NOMO-1 (cell line): ENCODE data around the gene PGBD5.

Source experiments
- DNase-seq, 2 experiments: peaks; one replicate each; lab custom pipeline; 2025; ENCODE audit not compliant: unreplicated experiment in 2 of 2; lab: John Stamatoyannopoulos, UW

Gene PGBD5

GRCh38 chr1:230379928-230380327, 46.2 kb downstream of the PGBD5 start:
- DNase-seq = no peak

- no peak for DNase-seq
These were observed 46.7 kb downstream of the PGBD5 start for GRCh38 chr1:230379462-230379861.

- no peak for DNase-seq
These were observed 48.3 kb downstream of the PGBD5 start for GRCh38 chr1:230377851-230378250.

DNA sequence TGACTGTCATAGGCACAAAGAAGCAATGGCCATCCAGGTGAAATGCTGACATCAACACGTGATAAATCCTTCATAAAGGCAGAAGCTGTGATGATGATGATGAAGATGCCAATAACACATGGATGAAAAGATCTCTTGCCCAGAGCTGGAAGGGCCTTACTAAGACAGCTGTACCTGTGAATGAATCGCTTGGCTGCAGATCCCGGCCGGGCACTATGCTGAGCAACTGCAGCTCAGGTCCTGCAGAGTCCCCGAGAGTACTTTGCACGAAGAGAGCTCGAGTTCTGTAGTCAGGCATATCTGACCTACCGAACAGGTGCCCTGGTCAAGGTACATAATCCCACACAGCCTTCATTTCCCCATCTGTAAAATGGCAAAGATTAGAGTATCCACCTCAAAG, 48.8 kb downstream of the PGBD5 start:
- DNase-seq = no peak

DNA sequence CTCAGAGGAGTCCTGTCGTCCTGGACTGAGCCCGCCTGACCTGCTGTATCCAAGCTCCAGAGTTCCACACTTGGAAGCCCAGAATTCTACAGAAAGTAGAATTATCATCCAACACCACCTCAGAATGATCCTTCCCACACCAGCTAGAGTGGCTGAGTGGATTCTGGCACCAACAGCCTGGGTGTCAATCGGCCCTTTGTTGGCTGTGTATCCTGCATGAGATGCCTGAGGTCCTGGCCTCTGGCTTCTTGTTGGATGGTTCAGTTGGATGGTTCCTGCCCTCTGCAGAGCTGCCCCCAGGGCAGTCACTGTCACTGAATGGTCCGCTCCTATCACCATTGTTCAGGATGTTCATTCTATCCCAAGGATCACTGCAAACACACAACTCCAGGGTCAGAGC, 49.8 kb downstream of the PGBD5 start:
- DNase-seq = no peak

- DNase-seq = no peak
These were observed 50.4 kb downstream of the PGBD5 start for GRCh38 chr1:230375780-230376179.

DNA sequence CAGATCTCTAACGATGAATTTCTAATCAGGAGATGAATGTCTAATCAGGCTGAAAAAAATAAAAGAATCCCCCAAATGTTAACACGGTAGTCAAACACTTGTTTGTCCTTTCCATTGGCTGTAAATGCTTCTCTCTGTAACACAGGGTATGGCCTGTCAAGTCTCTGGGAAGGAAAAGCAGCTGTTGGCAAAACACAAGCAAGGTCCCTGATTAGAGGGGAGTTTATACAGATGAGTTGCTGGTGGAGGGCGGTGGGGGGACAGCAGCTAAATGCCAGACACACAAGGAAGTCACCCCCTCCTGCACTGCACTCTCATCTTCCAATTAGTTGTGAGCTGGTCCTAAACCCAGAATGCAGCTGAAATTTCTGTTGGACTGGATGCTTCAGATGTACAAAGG, 51.0 kb downstream of the PGBD5 start:
- DNase-seq = no peak

- no peak for DNase-seq
These were observed 54.0 kb downstream of the PGBD5 start for GRCh38 chr1:230371923-230372703.

- DNase-seq = no peak
These were observed 56.0 kb downstream of the PGBD5 start for GRCh38 chr1:230370109-230370508.

DNA sequence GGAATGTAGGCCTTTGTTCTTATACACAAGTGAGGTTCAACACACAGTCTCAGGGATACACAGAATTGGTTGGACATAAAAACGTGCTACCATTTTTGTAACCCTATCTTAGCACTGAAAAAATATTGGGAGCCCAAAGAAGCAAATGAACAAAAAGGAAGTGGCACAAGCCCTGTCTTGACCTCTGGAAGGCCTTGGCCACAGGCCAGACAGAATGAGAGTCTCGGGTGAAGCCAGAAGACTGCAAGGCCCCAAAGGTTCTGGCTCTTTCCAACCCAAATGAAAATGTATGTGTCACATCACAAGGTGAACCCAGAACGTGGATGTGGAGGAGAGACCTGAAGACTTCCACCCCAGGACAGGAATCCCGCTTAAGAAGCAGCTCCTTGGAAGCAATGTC, 57.3 kb downstream of the PGBD5 start:
- DNase-seq = no peak

- no peak for DNase-seq
These were observed 57.8 kb downstream of the PGBD5 start for GRCh38 chr1:230368363-230368762.

DNA sequence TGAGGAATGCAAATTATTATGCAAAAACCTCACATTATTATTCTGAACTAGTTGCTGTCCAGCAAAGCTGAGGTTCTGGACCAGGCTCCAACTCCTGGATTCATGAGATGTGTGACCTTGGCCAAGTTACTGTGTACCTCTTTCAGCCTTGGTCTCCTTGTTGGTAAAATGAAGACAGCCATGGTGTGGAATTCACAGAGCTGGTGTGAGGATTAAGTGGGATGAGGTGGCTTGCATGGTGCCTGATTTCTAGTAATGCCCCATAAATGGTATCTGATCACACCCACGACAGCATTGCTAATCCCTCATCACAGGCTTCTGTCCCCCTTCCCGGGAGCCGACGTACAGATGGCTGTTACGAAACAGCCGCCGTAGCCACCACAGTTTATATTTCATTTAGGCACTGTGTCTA, 59.6 kb downstream of the PGBD5 start:
- DNase-seq = no peak

DNA sequence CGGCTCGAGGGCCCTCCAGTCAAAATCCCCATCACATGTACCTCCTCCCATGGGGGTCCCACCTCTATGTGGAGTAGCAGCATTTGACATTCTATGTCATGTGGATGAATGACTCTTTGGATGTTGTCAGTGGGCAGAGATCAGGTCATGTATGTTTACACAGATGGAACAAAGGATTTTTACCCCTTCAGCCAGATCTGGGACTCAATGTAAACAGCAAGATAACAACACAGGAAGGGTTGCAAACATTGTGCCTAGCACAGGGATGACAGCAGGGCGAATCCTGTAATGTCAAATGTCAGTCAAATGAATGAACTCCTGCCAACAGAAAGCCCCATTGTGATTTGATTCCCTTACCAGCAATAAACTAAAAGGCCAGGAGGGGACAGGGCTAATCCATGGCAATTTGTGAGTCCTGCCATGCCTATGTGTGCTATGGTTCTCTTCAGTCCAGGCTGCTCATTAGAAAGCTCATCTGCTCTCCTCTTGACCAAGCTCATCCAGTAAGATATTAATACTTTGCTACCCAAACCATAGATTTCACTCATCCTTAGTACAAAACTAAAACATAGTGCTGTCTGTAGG, 60.3 kb downstream of the PGBD5 start:
- DNase-seq = no peak

DNA sequence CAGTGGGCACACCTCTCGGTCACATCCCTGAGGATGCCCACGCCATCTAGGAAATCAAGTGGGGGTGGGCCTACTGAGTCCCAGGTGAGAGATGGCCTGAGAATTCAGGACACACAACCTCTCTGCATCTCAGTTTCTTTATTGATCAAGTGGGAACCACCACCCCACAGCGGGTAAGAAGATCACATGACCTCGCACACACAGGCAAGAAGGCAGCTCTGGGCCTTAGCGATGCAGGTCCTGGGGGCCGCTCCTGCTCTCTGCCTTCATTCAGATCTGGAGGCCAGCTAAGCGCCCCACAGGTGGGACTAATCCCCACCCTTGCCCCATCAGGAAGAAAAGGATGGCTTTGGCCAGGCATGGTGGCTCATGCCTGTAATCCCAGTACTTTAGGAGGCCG, 63.2 kb downstream of the PGBD5 start:
- no peak for DNase-seq

DNA sequence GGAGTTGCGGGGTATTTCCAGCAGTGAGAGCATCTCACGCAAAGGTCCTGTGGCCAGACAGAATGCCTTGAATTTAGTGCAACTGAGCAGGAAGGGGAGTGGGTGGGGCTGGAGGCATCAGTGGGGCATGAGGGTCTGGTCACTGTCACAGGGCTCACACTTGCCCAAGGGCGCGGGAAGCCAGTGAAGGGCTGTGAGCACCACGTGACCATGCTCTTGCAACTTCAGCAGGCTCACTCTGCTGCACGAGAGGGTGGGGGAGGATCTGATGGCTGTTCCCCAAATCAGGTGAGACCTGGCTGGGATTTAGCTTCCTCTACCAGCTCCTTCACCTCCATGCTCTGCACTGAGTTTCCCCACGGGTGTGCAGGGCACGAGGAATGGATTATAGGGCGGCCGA, 64.2 kb downstream of the PGBD5 start:
- DNase-seq = no peak

- DNase-seq = no peak
These were observed 66.0 kb downstream of the PGBD5 start for GRCh38 chr1:230359992-230360668.

DNA sequence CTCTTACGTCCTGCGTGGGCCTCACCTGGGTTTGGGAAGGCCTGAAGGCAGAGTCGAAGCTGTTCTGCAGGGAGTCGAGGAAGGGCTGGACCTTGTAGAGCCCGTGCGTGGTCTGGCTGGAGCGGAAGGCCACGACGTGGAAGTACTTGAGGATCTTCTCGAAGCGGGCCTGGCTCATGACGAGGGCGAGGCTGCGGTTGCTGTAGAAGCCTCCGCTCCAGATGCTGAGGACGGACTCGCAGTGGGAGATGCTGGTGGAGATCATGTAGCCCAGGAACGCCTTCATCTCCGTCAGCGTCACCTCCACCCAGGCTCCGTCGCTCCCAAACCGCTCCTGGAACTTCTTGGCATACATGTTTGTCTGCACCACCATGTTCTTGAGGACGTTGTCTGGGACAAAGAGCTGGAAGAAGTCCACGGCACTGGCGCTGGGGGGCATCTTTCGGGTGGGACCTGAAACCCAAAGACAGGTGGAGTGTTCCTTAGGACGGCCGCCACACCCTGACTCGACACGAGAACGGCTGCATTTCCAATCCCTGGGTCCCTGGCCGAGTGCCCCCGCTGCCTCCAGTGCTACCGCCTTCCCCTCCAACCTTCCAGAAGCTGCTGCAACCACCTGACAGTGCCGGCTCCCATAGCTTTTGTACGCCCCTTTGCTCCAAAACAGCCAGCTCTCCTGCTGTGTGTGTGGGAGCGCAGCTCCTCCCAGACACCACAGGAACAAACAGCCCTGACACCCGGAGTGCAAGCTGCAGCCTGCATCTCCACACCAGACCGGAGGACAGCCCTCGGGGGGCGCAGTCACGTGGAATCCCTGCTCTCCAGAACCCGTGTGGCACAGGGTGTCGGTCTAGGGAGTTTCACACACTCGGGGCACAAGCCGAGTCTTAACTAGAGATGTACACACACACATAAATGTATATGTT, 69.0 kb downstream of the PGBD5 start:
- no peak for DNase-seq

DNA sequence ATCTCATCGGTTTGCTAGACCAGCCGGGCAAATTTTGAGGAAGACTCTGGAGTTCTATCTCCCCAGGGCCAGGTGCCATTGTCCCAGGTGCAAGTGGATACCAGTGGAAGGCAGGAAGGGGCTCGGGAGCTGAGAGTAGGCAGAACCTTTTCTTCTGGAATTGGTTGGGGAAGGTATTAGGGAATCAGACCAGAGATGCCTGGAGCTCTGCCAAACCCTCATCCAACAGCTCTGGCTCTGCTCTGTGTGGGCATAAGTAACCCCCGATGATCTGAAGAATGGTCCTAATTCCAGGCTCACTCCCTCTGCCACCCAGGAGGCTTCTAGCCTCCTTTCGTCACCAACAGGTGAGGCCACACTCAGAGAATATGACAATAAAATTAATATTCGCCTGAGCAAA, 69.9 kb downstream of the PGBD5 start:
- DNase-seq = no peak

- no peak for DNase-seq
These were observed 70.5 kb downstream of the PGBD5 start for GRCh38 chr1:230355594-230355993.

GRCh38 chr1:230355128-230355527, 71.0 kb downstream of the PGBD5 start:
- DNase-seq = no peak

DNA sequence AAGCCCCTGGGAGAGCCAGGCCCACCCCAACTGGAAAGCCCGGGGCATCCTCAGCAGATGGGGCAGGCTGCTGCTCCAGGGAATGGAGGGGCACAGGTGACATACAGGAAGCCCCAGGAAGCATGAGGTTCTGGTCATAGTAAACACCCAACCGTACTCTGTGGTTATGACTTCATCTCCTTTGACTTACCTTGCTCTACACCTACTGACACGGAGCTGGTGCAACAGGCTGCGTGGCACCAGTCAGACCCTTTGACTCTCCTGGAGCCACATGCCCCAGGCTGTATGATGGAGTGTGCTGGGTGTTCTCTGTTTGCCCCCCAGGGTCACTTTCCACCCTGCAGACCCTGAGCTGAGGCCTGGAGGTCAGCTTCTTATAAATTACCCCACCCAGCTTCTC, 72.1 kb downstream of the PGBD5 start:
- DNase-seq = no peak
